D721Med (cell line): Measurements from ENCODE around the gene SLC43A2.
"Not testable (repeated sequence)": the region's sequence is repeated elsewhere in the genome, so short reads cannot be mapped to it uniquely, and the experiment has no call there.

Source experiments
- DNase-seq: peaks from one replicate; pipeline ENCODE4 v3.0.0; 2011; ENCODE audit warnings: low spot score; ENCODE audit not compliant: insufficient read length
- FAIRE-seq: peaks from 2 replicates; lab custom pipeline; 2011; peaks lifted over from hg19 to GRCh38; lab: Jason Lieb, UNC
- CTCF ChIP-seq: IDR thresholded peaks from 2 replicates; pipeline ENCODE4 v1.5.1; 2012; ENCODE audit warnings: mild to moderate bottlenecking, control low read depth; ENCODE audit not compliant: insufficient read depth; ENCODE audit errors: missing control alignments

The SLC43A2 gene

GRCh38 chr17:1627982-1628855 lies at the start of gene SLC43A2:
Gene SLC43A2, minus strand, starts transcription at chr17:1628834. Its CDS starts 960 bp downstream, at chr17:1627874.
- no peak for TF ChIP-seq CTCF
- DNase-seq (peak; percentile 91), FAIRE-seq (no peak)

DNA sequence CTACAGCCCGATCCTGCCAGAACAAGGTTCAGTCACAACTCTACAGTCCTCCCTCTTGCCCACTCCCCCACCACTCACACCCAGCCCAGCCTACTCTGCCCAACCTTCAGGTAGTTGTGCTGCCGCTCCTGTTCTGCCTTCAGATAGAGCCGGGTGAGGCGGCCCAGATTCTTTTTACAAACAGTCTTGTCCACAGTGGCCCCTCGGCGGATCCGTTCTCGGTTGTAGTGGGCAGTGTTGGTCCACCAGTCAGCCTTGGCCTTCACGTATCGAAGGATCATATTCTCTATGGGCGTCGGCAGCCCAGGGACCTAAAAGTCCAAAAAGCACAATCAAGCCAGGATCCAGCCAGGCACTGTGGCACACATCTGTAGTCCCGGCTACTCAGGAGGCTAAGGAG lies 47.8 kb upstream of the SLC43A2 start:
- no peak for FAIRE-seq
- no peak for DNase-seq
- TF ChIP-seq CTCF: no peak

- FAIRE-seq (no peak), DNase-seq (no peak)
- TF ChIP-seq CTCF: no peak
These were observed 44.6 kb upstream of the SLC43A2 start for GRCh38 chr17:1673041-1673785.

DNA sequence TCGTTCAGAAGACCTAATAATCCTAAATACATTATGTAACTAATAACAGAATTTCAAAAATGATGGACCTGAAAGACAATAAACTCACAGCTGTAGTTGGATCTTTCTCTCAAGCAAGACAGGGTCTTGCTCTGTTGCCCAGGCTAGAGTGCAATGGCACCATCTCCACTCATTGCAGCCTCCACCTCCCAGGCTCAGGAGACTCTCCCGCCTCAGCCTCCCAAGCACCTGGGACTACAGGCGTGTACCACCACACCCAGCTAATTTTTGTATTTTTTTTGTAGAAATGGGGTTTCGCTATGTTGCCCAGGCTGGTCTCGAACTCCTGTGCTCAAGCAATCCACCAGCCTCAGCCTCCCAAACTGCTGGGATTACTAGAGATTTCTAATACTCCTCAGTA lies 35.3 kb upstream of the SLC43A2 start:
- FAIRE-seq, DNase-seq: not testable (repeated sequence)

DNA sequence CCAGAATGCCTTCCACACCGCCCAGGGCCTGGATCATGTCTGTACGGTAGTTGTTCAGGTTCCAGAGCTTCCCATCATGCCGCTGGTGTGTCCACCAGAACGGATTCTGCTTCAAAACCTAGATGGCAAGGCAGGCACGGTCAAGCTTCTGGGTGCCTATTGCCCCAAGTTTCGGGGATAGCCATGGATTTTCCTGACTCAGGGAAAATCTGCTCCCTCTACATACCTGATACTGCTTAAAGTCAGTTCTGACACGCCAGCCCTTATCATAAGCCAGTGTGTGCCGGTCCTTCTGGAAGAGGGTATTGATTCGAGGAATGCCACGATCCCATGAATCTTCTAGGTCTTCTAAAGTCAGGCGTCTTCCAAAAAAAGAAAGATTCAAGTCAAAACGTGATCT lies 32.4 kb upstream of the SLC43A2 start:
- FAIRE-seq: no peak
- TF ChIP-seq CTCF: no peak

GRCh38 chr17:1658100-1658499 lies 29.5 kb upstream of the SLC43A2 start:
- FAIRE-seq (no peak), DNase-seq (no peak)
- no peak for TF ChIP-seq CTCF

More for the DNA sequence above, 32.4 kb upstream of the SLC43A2 start:
- no peak for DNase-seq

DNA sequence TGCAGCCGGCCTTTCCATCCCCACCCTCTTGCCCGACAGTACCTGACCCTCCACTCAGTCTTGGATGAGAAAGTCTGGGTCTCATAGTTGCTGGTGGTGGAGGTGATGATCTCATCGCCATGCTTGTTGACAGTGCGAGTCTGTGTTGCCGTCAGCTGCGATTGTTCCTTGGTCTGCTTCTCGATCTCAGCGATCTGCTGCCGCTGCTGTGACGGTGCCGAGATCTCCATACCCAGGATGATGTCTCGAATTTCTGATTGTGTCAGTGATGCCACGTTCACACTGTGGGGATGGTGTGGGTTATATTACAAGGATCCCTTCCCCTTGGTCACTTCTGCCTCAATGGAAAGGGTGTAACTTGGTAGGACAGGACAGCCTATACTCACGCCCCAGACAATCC lies 25.1 kb upstream of the SLC43A2 start:
- no peak for DNase-seq
- TF ChIP-seq CTCF: no peak
- FAIRE-seq: no peak

GRCh38 chr17:1652794-1653193 lies 24.2 kb upstream of the SLC43A2 start:
- FAIRE-seq: not testable (repeated sequence)

More at GRCh38 chr17:1652794-1653193, 24.2 kb upstream of the SLC43A2 start:
- not testable (repeated sequence) for DNase-seq
